Endothelial cell of umbilical vein (primary cell): ENCODE measurements around the gene AP5B1. TPM values are rescaled to one million over a fixed set of nuclear protein-coding genes. Genes with fewer than 3 reads are reported as not detected.

Source experiments
- BruUV-seq: library from RNA; stranded (reverse); fragments of 400-500 nt; replicated peaks from 2 replicates; lab custom pipeline; 2021; lab: Mats Ljungman, UMichigan
- CTCF ChIA-PET: fragments of 300-600, 350-600 bp; sonication (Branson Sonifier 250); formaldehyde crosslinking; loops from one replicate; lab custom pipeline; 2021; ENCODE audit warnings: antibody characterized with exemption, inconsistent platforms; lab: Charles Lee
- POLR2A ChIA-PET: fragments of 300-600, 350-600 bp; sonication (Branson Sonifier 250); formaldehyde crosslinking; loops from one replicate; lab custom pipeline; 2021; ENCODE audit warnings: antibody characterized with exemption, inconsistent platforms; lab: Charles Lee
- DNase-seq: peaks from one replicate; pipeline ENCODE4 v3.0.0-alpha.2; 2011; ENCODE audit warnings: low read depth, low spot score
- FAIRE-seq: peaks from 2 replicates; lab custom pipeline; 2011; peaks lifted over from hg19 to GRCh38; lab: Jason Lieb, UNC
- H2AFZ ChIP-seq: 2 replicates; pipeline ENCODE4 v1.6.0; 2012; ENCODE audit warnings: low read depth, low read length, control low read depth, inconsistent platforms
- H3K27ac ChIP-seq: 2 replicates; pipeline ENCODE4 v1.5.1; 2011; ENCODE audit warnings: low read depth, mild to moderate bottlenecking, control low read depth, low read length, moderate library complexity; ENCODE audit not compliant: insufficient read depth
- H3K27me3 ChIP-seq, 2 experiments: 2 replicates each; pipeline versions ENCODE4 v1.6.0 to v1.6.1; 2011; ENCODE audit warnings: low read length in 2 of 2, mixed read lengths in 1 of 2; ENCODE audit not compliant: control insufficient read depth in 2 of 2, insufficient read depth in 2 of 2
- H3K36me3 ChIP-seq, 2 experiments: 2 replicates in 1 of 2; 3 replicates in 1 of 2; pipeline ENCODE4 v1.5.1; 2011; ENCODE audit warnings: low read length in 2 of 2, mild to moderate bottlenecking in 1 of 2, moderate library complexity in 1 of 2; ENCODE audit not compliant: control insufficient read depth in 2 of 2, insufficient read depth in 2 of 2; ENCODE audit errors: extremely low read depth in 1 of 2
- H3K4me1 ChIP-seq: 3 replicates; pipeline ENCODE4 v1.5.1; 2011; ENCODE audit warnings: mild to moderate bottlenecking, low read length; ENCODE audit not compliant: control insufficient read depth, insufficient read depth; ENCODE audit errors: extremely low read depth
- H3K4me2 ChIP-seq: 2 replicates; pipeline ENCODE4 v1.6.1; 2011; ENCODE audit warnings: low read length, control low read depth, mixed read lengths; ENCODE audit not compliant: insufficient read depth
- H3K4me3 ChIP-seq, 3 experiments: fragments of 200-600 bp in 1 of 3; sonication (generic), shearing (Covaris generic) in 1 of 3; replicated peaks in 1 of 3; 2 replicates each; pipeline ENCODE4 v1.5.1; 2011 to 2016; ENCODE audit warnings: control low read depth in 3 of 3, low read length in 3 of 3, mild to moderate bottlenecking in 2 of 3, inconsistent platforms in 1 of 3, low read depth in 1 of 3, moderate library complexity in 1 of 3; ENCODE audit not compliant: insufficient read depth in 1 of 3
- H3K79me2 ChIP-seq: 2 replicates; pipeline ENCODE4 v1.6.0; 2012; ENCODE audit warnings: low read length, inconsistent platforms; ENCODE audit not compliant: control insufficient read depth, insufficient read depth
- H3K9ac ChIP-seq: replicated peaks from 2 replicates; pipeline ENCODE3; 2011; ENCODE audit warnings: low read length, control low read depth; ENCODE audit not compliant: insufficient read depth; ENCODE audit errors: extremely low read depth
- H3K9me1 ChIP-seq: replicated peaks from 3 replicates; pipeline ENCODE4 v1.6.0; 2011; ENCODE audit warnings: mild to moderate bottlenecking, low read length; ENCODE audit not compliant: control insufficient read depth, insufficient read depth; ENCODE audit errors: extremely low read depth
- H3K9me3 ChIP-seq: replicated peaks from 2 replicates; pipeline ENCODE4 v1.5.1; 2012; ENCODE audit warnings: low read length, inconsistent platforms; ENCODE audit not compliant: control insufficient read depth, insufficient read depth
- H4K20me1 ChIP-seq: replicated peaks from 2 replicates; pipeline ENCODE3; 2011; ENCODE audit warnings: mild to moderate bottlenecking, low read length; ENCODE audit not compliant: control insufficient read depth, insufficient read depth; ENCODE audit errors: extremely low read depth
- CTCF ChIP-seq, 2 donors: IDR thresholded peaks; 1 replicate in 1 of 2; 2 replicates in 1 of 2; pipeline ENCODE4 v1.5.1; 2011; ENCODE audit warnings: low read length in 2 of 2, mild to moderate bottlenecking in 2 of 2, moderate library complexity in 2 of 2, control low read depth in 1 of 2, inconsistent platforms in 1 of 2, low read depth in 1 of 2; ENCODE audit not compliant: insufficient read depth in 1 of 2; ENCODE audit errors: extremely low read depth in 1 of 2
- EZH2 ChIP-seq: IDR thresholded peaks from 2 replicates; pipeline ENCODE4 v1.6.1; 2012; ENCODE audit warnings: borderline replicate concordance, low read depth, mild to moderate bottlenecking, moderate library complexity, low read length, inconsistent platforms; ENCODE audit not compliant: severe bottlenecking
- FOS ChIP-seq: IDR thresholded peaks from 2 replicates; pipeline ENCODE4 v1.6.1; 2011; ENCODE audit warnings: mild to moderate bottlenecking, low read length, moderate library complexity, borderline replicate concordance; ENCODE audit not compliant: insufficient read depth
- GATA2 ChIP-seq: IDR thresholded peaks from 2 replicates; pipeline ENCODE4 v1.7.0; 2011; ENCODE audit warnings: low read depth, mild to moderate bottlenecking, moderate library complexity, mixed read lengths, low read length; ENCODE audit not compliant: insufficient read length, insufficient read depth
- JUN ChIP-seq: IDR thresholded peaks from 2 replicates; pipeline ENCODE4 v1.6.1; 2011; ENCODE audit warnings: borderline replicate concordance, low read depth; ENCODE audit not compliant: insufficient read length, insufficient read depth
- MAX ChIP-seq: IDR thresholded peaks from 2 replicates; pipeline ENCODE4 v1.6.1; 2011; ENCODE audit not compliant: insufficient read depth, insufficient read length
- MYC ChIP-seq: IDR thresholded peaks from one replicate; pipeline ENCODE4 v1.6.1; 2011; ENCODE audit warnings: mild to moderate bottlenecking, low read depth, low read length
- POLR2A ChIP-seq: IDR thresholded peaks from 2 replicates; pipeline ENCODE4 v1.6.1; 2012; ENCODE audit warnings: low read depth, mild to moderate bottlenecking, control low read depth, low read length
- POLR2AphosphoS5 ChIP-seq: IDR thresholded peaks from 2 replicates; pipeline ENCODE4 v1.6.1; 2012; ENCODE audit warnings: low read depth, mild to moderate bottlenecking, control low read depth, low read length, moderate library complexity; ENCODE audit not compliant: insufficient read depth
- dilution Hi-C: fragments of 300-500 bp; cut with MboI; formaldehyde crosslinking; loops from one replicate; pipeline ENCODE4 v1.15.0; 2019; ENCODE audit warnings: low sequenced_read_pairs; ENCODE audit not compliant: extremely low pct_ligation_motif_present
- intact Hi-C: fragments of 100-400 bp; cut with micrococcal nuclease; formaldehyde crosslinking; loops from one replicate; pipeline ENCODE4 v1.10.0; 2022
- polyA plus RNA-seq, 4 experiments: library from polyadenylated mRNA; depleted of rRNA in 3 of 4; stranded (reverse) in 3 of 4; unstranded in 1 of 4; fragments of >200 nt; gene quantifications; 2 replicates each; pipeline versions ENCODE4 v1.2.1 to v1.2.3, GENCODE V29; 2011 to 2012; ENCODE audit warnings: missing spikeins in 1 of 4
- total RNA-seq: library from RNA; stranded (reverse); gene quantifications from 2 replicates; pipeline ENCODE4 v1.2.3, GENCODE V29; 2021

AP5B1 gene
- total and polyA plus RNA-seq, 2 donors (not counting 3 experiments of a cell fraction or from before 2014, with no cell fraction given) = 9.2 to 15.3 TPM

- H2AFZ ChIP-seq = no peak overlapping the region
- intact Hi-C loops (no loop called here), dilution Hi-C loops (no loop called here)
- TF ChIP-seq GATA2 (no peak), FOS (no peak), POLR2AphosphoS5 (no peak), EZH2 (no peak), POLR2A (no peak), MYC (no peak), MAX (no peak), CTCF (IDR thresholded peaks at IDR 0.05; ENCODE audit: extremely low read depth in 1 of 2, insufficient read depth in 1 of 2, low read depth in 1 of 2, low read length in 2 of 2) (no peak), JUN (no peak)
- FAIRE-seq (no peak), DNase-seq (no peak)
- H3K36me3 ChIP-seq = no peaks in the 10 kb centered on the region
- POLR2A ChIA-PET = no interaction called here
- H3K9me1 ChIP-seq = no peaks in the 10 kb centered on the region
- no peaks in the 10 kb centered on the region for H3K9me3 ChIP-seq
- H3K9ac ChIP-seq = no peak overlapping the region
- no peaks in the 10 kb centered on the region for H4K20me1 ChIP-seq
- H3K4me1 ChIP-seq = no peaks in the 10 kb centered on the region
- no peak overlapping the region for H3K4me2 ChIP-seq
- no peaks in the 10 kb centered on the region for H3K79me2 ChIP-seq
- peaks cover 37 to 39% of the 10 kb centered on the region in 2 experiments for H3K27me3 ChIP-seq
- CTCF ChIA-PET = interaction anchor here (1.2 to 6.2 kb wide), 7 partner anchors 9 to 84 kb away, joined by 3 to 71 read pairs (median 4); partner anchors contain the start of gene AP5B1
- no TSS peak for BruUV-seq
- H3K4me3 ChIP-seq = no peak overlapping the region
- H3K27ac ChIP-seq = no peak overlapping the region
These were observed 9.5 kb upstream of the AP5B1 start for GRCh38 chr11:65790104-65790901.
